ENCODE results near the gene FAN1. TPM values are rescaled to one million over a fixed set of nuclear protein-coding genes. Genes with fewer than 3 reads are reported as not detected.

Gene FAN1
- total and polyA plus RNA-seq, 2 of the 4 experiments (the other 2 are of a cell fraction) = 7.6 to 12.4 TPM

GRCh38 chr15:30922480-30923311 is 19.0 kb downstream of the FAN1 start:
- no peak overlapping the region for H3K23ac ChIP-seq (ENCODE audit: low read depth, low read length)
- intact Hi-C loops (cut with micrococcal nuclease) = no loop called here
- H3K14ac ChIP-seq (replicated peaks; ENCODE audit: low read depth, low read length) = no peak overlapping the region
- in situ Hi-C loops (cut with MboI; ENCODE audit: low sequenced_read_pairs) = no loop called here
- ChIA-PET POLR2A (ENCODE audit: unreplicated experiment) (no interaction called here), CTCF (interaction anchor here (2.4 kb wide), 1 partner anchor 206 kb away, joined by 9 read pairs; no protein-coding TSS in a partner anchor)
- no peaks in the 10 kb centered on the region for H3K9me3 ChIP-seq (ENCODE audit: control insufficient read depth, insufficient read depth, low read length)
- H3K18ac ChIP-seq (ENCODE audit: low read depth, low read length) = no peak overlapping the region
- no peak overlapping the region for H2AK5ac ChIP-seq (ENCODE audit: low read depth, low read length)
- no peak overlapping the region for H2BK120ac ChIP-seq (ENCODE audit: low read depth, low read length)
- H3K9ac ChIP-seq (ENCODE audit: low read depth, low read length) = no peak overlapping the region
- H3K4me2 ChIP-seq (ENCODE audit: low read depth, low read length) = no peak overlapping the region
- no peak overlapping the region for H2AFZ ChIP-seq (replicated peaks; ENCODE audit: low read length, poor library complexity)
- BruUV-seq (replicated peaks) = no TSS peak
- no peak overlapping the region for H3K4ac ChIP-seq (ENCODE audit: low read depth, low read length)
- no peak overlapping the region for H2BK15ac ChIP-seq (ENCODE audit: low read depth, low read length)
- H3K27me3 ChIP-seq (ENCODE audit: control insufficient read depth, insufficient read depth, low read length) = no peaks in the 10 kb centered on the region; the same call in 1 of the 2 replicates
- peak; percentile 50 for DNase-seq
- no peak overlapping the region for H2BK20ac ChIP-seq (ENCODE audit: low read depth, low read length)
- H2BK5ac ChIP-seq (ENCODE audit: low read depth, low read length, poor library complexity, severe bottlenecking) = no peak overlapping the region
- H3K79me1 ChIP-seq (ENCODE audit: low read depth in 1 of 2, low read length in 2 of 2) = no peaks in the 10 kb centered on the region
- H3K56ac ChIP-seq (ENCODE audit: extremely low read depth, insufficient read depth, low read length) = no peak overlapping the region
- no peak overlapping the region for H2AK9ac ChIP-seq (replicated peaks; ENCODE audit: low read depth, low read length, poor library complexity)
- no peak overlapping the region for H3K4me3 ChIP-seq (ENCODE audit: insufficient read depth, low read depth, low read length)
- no peak overlapping the region for H3K27ac ChIP-seq (ENCODE audit: insufficient read depth, low read length)
- no peak for TF ChIP-seq MXI1 (IDR thresholded peaks at IDR 0.05; ENCODE audit: borderline replicate concordance, low read depth, low read length)
- TF ChIP-seq RFX5 (IDR thresholded peaks at IDR 0.05; ENCODE audit: low read depth, low read length) = no peak
- no peak for TF ChIP-seq MAZ (IDR thresholded peaks at IDR 0.05; ENCODE audit: borderline replicate concordance, low read depth, low read length)
- TF ChIP-seq NFE2L2 (IDR thresholded peaks at IDR 0.05; ENCODE audit: low read depth, low read length) = no peak
- no peak for TF ChIP-seq CHD1 (IDR thresholded peaks at IDR 0.05; ENCODE audit: low read depth, low read length)
- TF ChIP-seq, protein P1, sequence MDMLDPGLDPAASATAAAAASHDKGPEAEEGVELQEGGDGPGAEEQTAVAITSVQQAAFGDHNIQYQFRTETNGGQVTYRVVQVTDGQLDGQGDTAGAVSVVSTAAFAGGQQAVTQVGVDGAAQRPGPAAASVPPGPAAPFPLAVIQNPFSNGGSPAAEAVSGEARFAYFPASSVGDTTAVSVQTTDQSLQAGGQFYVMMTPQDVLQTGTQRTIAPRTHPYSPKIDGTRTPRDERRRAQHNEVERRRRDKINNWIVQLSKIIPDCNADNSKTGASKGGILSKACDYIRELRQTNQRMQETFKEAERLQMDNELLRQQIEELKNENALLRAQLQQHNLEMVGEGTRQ (IDR thresholded peaks at IDR 0.05; ENCODE audit: low read depth, low read length) = no peak
- no peak for TF ChIP-seq CEBPB (IDR thresholded peaks at IDR 0.05; ENCODE audit: low read depth, low read length)
- TF ChIP-seq FOS (IDR thresholded peaks at IDR 0.05; ENCODE audit: low read depth, low read length) = no peak
- no peak for TF ChIP-seq SMC3 (IDR thresholded peaks at IDR 0.05; ENCODE audit: low read depth, low read length)
- no peak for TF ChIP-seq MAFK (IDR thresholded peaks at IDR 0.05; ENCODE audit: low read depth, low read length)
- TF ChIP-seq RAD21 (IDR thresholded peaks at IDR 0.05; ENCODE audit: low read length) = no peak
- TF ChIP-seq POLR2A (IDR thresholded peaks at IDR 0.05; ENCODE audit: low read depth, low read length) = no peak
- no peak for TF ChIP-seq RCOR1 (IDR thresholded peaks at IDR 0.05; ENCODE audit: insufficient replicate concordance, low read length)
- TF ChIP-seq, protein P2, sequence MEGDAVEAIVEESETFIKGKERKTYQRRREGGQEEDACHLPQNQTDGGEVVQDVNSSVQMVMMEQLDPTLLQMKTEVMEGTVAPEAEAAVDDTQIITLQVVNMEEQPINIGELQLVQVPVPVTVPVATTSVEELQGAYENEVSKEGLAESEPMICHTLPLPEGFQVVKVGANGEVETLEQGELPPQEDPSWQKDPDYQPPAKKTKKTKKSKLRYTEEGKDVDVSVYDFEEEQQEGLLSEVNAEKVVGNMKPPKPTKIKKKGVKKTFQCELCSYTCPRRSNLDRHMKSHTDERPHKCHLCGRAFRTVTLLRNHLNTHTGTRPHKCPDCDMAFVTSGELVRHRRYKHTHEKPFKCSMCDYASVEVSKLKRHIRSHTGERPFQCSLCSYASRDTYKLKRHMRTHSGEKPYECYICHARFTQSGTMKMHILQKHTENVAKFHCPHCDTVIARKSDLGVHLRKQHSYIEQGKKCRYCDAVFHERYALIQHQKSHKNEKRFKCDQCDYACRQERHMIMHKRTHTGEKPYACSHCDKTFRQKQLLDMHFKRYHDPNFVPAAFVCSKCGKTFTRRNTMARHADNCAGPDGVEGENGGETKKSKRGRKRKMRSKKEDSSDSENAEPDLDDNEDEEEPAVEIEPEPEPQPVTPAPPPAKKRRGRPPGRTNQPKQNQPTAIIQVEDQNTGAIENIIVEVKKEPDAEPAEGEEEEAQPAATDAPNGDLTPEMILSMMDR (conservative IDR thresholded peaks at IDR 0.05; ENCODE audit: low read depth, low read length) = no peak
- no peak overlapping the region for H4K8ac ChIP-seq (ENCODE audit: low read depth in 2 of 2, low read length in 2 of 2)
- dilution Hi-C loops (cut with HindIII; ENCODE audit: low sequenced_read_pairs, unreplicated experiment) = no loop called here
- peaks cover 58% of the 10 kb centered on the region for H3K36me3 ChIP-seq (ENCODE audit: control insufficient read depth, insufficient read depth, low read length)
- H4K5ac ChIP-seq (ENCODE audit: low read depth, low read length) = no peak overlapping the region
- H4K20me1 ChIP-seq (ENCODE audit: insufficient read depth, low read length) = peaks cover 24% of the 10 kb centered on the region; the same call in 1 of the 2 replicates
- ATAC-seq (ENCODE audit: low read depth) = peak; percentile 55; the same call in 1 of the 2 replicates
- peaks cover 16% of the 10 kb centered on the region for H3K9me1 ChIP-seq (ENCODE audit: insufficient read depth, low read length)
- WGBS, 2 experiments (ENCODE audit: extremely low coverage in 2 of 2, insufficient read length in 1 of 2) = 81% methylated on average over 5 of the region's 14 CpGs; no CpG with 5 or more reads in 1 of the 2 experiments
- H4K91ac ChIP-seq (ENCODE audit: insufficient read depth, low read depth, low read length) = no peak overlapping the region
- H3K4me1 ChIP-seq (ENCODE audit: control insufficient read depth, insufficient read depth, low read length) = peaks cover 20% of the 10 kb centered on the region
